Activated B cell treated with CpG ODN at 0.5 μM for 24 hours (primary cell): ENCODE data around the gene ANGPTL8. TPM values are rescaled to one million over a fixed set of nuclear protein-coding genes. Genes with fewer than 3 reads are reported as not detected.

ENCODE experiments used
- ATAC-seq: fragments of 200-7000 bp; cut with Tn5 transposase; one replicate; pipeline ENCODE4 v1.10.0; 2021; ENCODE audit warnings: low read depth, mild to moderate bottlenecking, moderate library complexity
- CTCF ChIA-PET: fragments of 350-600 bp; sonication (Branson Sonifier 250); formaldehyde crosslinking; loops from one replicate; lab custom pipeline; 2021; ENCODE audit warnings: antibody characterized with exemption; lab: Charles Lee
- POLR2A ChIA-PET: fragments of 350-600 bp; sonication (Branson Sonifier 250); formaldehyde crosslinking; loops from one replicate; lab custom pipeline; 2021; ENCODE audit warnings: antibody characterized with exemption; lab: Charles Lee
- DNase-seq: peaks from one replicate; pipeline ENCODE4 v3.0.0; 2022
- H3K27ac Mint-ChIP-seq: one replicate; pipeline ENCODE4 v1.8.0; 2020; ENCODE audit warnings: mixed read lengths
- H3K27me3 Mint-ChIP-seq: one replicate; pipeline ENCODE4 v1.8.0; 2021; ENCODE audit warnings: mixed read lengths
- H3K36me3 Mint-ChIP-seq: one replicate; pipeline ENCODE4 v1.8.0; 2021; ENCODE audit warnings: low read depth, mixed read lengths
- H3K4me1 Mint-ChIP-seq: one replicate; pipeline ENCODE4 v1.8.0; 2021; ENCODE audit warnings: mixed read lengths
- H3K4me3 Mint-ChIP-seq: one replicate; pipeline ENCODE4 v1.8.0; 2020; ENCODE audit warnings: mild to moderate bottlenecking, mixed read lengths
- H3K9me3 Mint-ChIP-seq: one replicate; pipeline ENCODE4 v1.8.0; 2020; ENCODE audit warnings: mixed read lengths
- intact Hi-C: fragments of 100-400 bp; cut with micrococcal nuclease; formaldehyde crosslinking; loops from one replicate; pipeline ENCODE4 v1.15.1; 2024
- total RNA-seq: library from RNA; stranded (reverse); gene quantifications from 2 replicates; pipeline ENCODE4 v1.2.3, GENCODE V29; 2022
- TF ChIP-seq, protein P1 (sequence below): fragments of 200-600 bp; IDR thresholded peaks from one replicate; pipeline ENCODE4 v1.8.0; 2022; ENCODE audit warnings: antibody characterized with exemption, mild to moderate bottlenecking

ANGPTL8 gene, protein sequence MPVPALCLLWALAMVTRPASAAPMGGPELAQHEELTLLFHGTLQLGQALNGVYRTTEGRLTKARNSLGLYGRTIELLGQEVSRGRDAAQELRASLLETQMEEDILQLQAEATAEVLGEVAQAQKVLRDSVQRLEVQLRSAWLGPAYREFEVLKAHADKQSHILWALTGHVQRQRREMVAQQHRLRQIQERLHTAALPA
- not detected in 2 replicates for total RNA-seq

DNA sequence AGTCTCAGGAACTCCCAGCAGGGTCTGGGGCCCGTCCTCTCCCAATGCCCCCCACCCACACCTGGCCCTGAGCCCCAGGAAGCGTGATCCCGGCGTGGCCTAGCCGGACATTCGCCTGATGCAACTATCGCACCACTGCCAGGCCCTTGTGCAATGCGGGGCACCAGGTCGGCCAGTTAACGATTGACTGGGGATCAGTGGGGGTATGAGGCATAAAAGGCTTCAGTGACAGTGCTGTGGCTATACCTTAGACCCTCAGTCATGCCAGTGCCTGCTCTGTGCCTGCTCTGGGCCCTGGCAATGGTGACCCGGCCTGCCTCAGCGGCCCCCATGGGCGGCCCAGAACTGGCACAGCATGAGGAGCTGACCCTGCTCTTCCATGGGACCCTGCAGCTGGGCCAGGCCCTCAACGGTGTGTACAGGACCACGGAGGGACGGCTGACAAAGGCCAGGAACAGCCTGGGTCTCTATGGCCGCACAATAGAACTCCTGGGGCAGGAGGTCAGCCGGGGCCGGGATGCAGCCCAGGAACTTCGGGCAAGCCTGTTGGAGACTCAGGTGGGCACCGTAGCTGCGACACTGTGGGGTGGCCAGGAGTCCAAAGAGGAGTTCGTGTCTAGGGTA, at the start of gene ANGPTL8:
Gene ANGPTL8 (plus strand): TSS at position 243 of the 624 bp plus-strand sequence. CDS start 19 bp downstream, at position 262.
- intact Hi-C loops, result no loop called here
- CTCF ChIA-PET, result no interaction called here
- Mint-ChIP-seq H3K36me3 (no peaks in the 10 kb centered on the region), H3K9me3 (peaks cover 9% of the 10 kb centered on the region), H3K4me3 (no peak within 1 kb of the TSS), H3K27ac (no peak within 1 kb of the TSS), H3K27me3 (peaks cover 2% of the 10 kb centered on the region), H3K4me1 (peaks cover 6% of the 10 kb centered on the region)
- POLR2A ChIA-PET, result interaction anchor here (0.7 kb wide), 1 partner anchor 1086 kb away, joined by 4 read pairs; no protein-coding TSS in a partner anchor
- TF ChIP-seq, protein P1, sequence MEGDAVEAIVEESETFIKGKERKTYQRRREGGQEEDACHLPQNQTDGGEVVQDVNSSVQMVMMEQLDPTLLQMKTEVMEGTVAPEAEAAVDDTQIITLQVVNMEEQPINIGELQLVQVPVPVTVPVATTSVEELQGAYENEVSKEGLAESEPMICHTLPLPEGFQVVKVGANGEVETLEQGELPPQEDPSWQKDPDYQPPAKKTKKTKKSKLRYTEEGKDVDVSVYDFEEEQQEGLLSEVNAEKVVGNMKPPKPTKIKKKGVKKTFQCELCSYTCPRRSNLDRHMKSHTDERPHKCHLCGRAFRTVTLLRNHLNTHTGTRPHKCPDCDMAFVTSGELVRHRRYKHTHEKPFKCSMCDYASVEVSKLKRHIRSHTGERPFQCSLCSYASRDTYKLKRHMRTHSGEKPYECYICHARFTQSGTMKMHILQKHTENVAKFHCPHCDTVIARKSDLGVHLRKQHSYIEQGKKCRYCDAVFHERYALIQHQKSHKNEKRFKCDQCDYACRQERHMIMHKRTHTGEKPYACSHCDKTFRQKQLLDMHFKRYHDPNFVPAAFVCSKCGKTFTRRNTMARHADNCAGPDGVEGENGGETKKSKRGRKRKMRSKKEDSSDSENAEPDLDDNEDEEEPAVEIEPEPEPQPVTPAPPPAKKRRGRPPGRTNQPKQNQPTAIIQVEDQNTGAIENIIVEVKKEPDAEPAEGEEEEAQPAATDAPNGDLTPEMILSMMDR, result no peak
- no peak for DNase-seq
- ATAC-seq, result no peak

- TF ChIP-seq, protein P1, result no peak
- H3K9me3 Mint-ChIP-seq, result no peaks in the 10 kb centered on the region
- peaks cover 5% of the 10 kb centered on the region for H3K27me3 Mint-ChIP-seq
- ATAC-seq (no peak), DNase-seq (no peak)
- ChIA-PET CTCF (no interaction called here), POLR2A (no interaction called here)
- no peak overlapping the region for H3K4me3 Mint-ChIP-seq
- intact Hi-C loops, result no loop called here
- peaks cover 18% of the 10 kb centered on the region for H3K4me1 Mint-ChIP-seq
- no peaks in the 10 kb centered on the region for H3K36me3 Mint-ChIP-seq
- no peak overlapping the region for H3K27ac Mint-ChIP-seq
Observed at GRCh38 chr19:11190501-11190900, 48.9 kb upstream of the ANGPTL8 start.

DNA sequence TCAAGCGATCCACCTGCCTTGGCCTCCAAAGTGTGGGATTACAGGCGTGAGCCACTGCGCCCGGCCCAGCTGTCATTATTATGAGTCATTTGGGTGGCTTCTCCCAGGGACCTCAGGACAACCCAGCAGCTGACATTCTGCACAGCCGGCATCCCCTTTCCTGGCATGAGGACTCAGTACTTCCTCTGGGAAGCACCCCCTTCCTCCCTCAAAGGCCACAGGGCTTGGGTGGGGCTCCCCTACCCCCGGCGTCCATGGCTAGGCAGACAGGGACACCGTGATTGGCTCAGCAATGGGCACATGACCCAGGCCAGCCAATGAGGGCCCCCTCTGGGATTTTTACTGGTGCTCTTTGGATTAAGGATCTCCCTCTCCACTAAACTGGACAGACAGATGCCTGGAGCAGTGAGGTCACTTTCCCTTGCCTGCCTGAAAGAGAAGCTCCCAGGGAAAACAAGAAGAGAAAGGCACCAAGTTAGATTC, 48.1 kb upstream of the ANGPTL8 start:
- Mint-ChIP-seq H3K4me1 (peaks cover 18% of the 10 kb centered on the region), H3K27me3 (peaks cover 12% of the 10 kb centered on the region), H3K4me3 (no peak overlapping the region), H3K36me3 (no peaks in the 10 kb centered on the region), H3K27ac (no peak overlapping the region), H3K9me3 (no peaks in the 10 kb centered on the region)
- CTCF ChIA-PET, result no interaction called here
- DNase-seq (no peak), ATAC-seq (no peak)
- intact Hi-C loops, result no loop called here
- TF ChIP-seq, protein P1, result no peak
- POLR2A ChIA-PET, result interaction anchor here (0.6 kb wide), 1 partner anchor 8 kb away, joined by 6 read pairs; no protein-coding TSS in a partner anchor

DNA sequence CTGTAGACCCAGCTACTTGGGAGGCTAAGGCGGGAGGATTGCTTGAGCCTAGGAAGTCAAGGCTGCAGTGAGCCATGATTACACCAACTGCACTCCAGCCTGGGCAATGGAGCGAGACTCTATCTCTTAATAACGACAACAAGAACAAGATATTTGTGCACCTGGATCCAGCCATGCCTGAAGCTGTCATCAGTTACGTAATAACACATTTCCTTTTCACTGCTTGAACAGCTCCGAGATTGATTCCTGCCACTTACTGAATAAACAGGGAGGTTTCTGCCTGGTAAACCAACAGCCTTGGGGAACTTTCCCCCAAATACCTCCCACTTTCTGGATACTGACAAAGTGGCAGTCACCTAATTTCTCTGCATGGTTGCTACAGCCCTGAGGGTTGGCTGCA, 47.5 kb upstream of the ANGPTL8 start:
- peak; percentile 48 for ATAC-seq
- Mint-ChIP-seq H3K27ac (no peak overlapping the region), H3K4me1 (peaks cover 20% of the 10 kb centered on the region), H3K4me3 (no peak overlapping the region), H3K27me3 (peaks cover 15% of the 10 kb centered on the region), H3K9me3 (no peaks in the 10 kb centered on the region), H3K36me3 (no peaks in the 10 kb centered on the region)
- ChIA-PET POLR2A (interaction anchor here (0.6 kb wide), 1 partner anchor 8 kb away, joined by 6 read pairs; no protein-coding TSS in a partner anchor), CTCF (no interaction called here)
- TF ChIP-seq, protein P1, result no peak
- DNase-seq, result no peak
- intact Hi-C loops, result no loop called here
